DND-41 (cell line): Measurements from ENCODE around the gene CYP3A4.

Experiments
- EZH2 ChIP-seq: IDR thresholded peaks from 3 replicates; pipeline ENCODE4 v1.6.1; 2012; ENCODE audit warnings: borderline replicate concordance, low read depth, mild to moderate bottlenecking, moderate library complexity, low read length, inconsistent platforms; ENCODE audit not compliant: severe bottlenecking
- TF ChIP-seq, protein P1 (sequence below): IDR thresholded peaks from 2 replicates; pipeline ENCODE4 v1.5.1; 2012; ENCODE audit warnings: borderline replicate concordance, low read length, moderate library complexity, mild to moderate bottlenecking; ENCODE audit not compliant: poor library complexity, severe bottlenecking; ENCODE audit errors: extremely low read depth

DNA sequence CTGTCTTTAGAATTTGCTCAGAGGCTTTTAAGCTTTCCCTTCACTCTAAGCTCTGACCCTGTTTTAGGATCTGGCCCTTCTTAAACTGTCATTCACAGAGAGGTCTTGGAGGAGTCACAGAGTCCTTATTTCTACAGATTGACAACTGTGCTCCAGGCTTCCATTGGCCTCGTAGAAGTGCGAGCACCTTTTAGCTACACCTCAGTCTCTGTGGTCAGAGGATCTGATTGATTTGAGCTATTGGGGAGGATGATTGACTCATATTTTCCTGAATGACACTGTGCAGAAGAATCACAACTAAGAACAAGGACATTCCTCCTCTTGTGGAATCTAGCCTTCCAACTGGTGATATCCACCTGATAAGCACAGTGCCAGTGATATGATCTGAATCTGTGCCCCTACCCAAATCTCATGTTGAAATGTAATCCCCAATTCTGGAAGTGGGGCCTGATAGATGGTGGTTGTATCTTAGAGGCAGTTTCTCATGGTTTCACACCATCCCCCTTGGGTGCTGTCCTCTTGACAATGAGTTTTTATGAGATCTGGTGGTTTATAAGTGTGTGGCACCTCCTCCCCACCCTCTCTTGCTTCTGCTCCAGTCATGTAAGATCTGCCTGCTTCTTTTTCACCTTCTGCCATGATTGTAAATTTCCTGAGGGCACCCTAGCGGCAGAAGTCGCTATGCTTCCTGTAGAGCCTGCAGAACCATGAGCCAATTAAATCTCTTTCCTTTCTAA lies 52.2 kb downstream of the CYP3A4 start:
- TF ChIP-seq EZH2, result no peak
- TF ChIP-seq, protein P1, sequence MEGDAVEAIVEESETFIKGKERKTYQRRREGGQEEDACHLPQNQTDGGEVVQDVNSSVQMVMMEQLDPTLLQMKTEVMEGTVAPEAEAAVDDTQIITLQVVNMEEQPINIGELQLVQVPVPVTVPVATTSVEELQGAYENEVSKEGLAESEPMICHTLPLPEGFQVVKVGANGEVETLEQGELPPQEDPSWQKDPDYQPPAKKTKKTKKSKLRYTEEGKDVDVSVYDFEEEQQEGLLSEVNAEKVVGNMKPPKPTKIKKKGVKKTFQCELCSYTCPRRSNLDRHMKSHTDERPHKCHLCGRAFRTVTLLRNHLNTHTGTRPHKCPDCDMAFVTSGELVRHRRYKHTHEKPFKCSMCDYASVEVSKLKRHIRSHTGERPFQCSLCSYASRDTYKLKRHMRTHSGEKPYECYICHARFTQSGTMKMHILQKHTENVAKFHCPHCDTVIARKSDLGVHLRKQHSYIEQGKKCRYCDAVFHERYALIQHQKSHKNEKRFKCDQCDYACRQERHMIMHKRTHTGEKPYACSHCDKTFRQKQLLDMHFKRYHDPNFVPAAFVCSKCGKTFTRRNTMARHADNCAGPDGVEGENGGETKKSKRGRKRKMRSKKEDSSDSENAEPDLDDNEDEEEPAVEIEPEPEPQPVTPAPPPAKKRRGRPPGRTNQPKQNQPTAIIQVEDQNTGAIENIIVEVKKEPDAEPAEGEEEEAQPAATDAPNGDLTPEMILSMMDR, result no peak
